Measurements from ENCODE around the gene TNFSF13B. TPM values are rescaled to one million over a fixed set of nuclear protein-coding genes. Genes with fewer than 3 reads are reported as not detected.

Gene TNFSF13B
- 0.74 and 2.5 TPM in 2 replicates for total RNA-seq

DNA sequence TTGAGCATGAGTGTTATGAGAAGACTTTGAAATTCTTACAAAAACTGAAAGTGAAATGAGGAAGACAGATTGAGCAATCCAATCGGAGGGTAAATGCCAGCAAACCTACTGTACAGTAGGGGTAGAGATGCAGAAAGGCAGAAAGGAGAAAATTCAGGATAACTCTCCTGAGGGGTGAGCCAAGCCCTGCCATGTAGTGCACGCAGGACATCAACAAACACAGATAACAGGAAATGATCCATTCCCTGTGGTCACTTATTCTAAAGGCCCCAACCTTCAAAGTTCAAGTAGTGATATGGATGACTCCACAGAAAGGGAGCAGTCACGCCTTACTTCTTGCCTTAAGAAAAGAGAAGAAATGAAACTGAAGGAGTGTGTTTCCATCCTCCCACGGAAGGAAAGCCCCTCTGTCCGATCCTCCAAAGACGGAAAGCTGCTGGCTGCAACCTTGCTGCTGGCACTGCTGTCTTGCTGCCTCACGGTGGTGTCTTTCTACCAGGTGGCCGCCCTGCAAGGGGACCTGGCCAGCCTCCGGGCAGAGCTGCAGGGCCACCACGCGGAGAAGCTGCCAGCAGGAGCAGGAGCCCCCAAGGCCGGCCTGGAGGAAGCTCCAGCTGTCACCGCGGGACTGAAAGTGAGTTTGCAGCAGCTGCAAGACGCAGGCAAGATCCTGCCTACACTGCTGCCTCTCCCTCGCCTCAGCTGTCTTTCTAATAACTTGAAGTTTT is at the start of gene TNFSF13B:
TSS of gene TNFSF13B (plus strand) at position 118 of the 728 bp plus-strand sequence. CDS start at position 296, 178 bp downstream.

Other genes starting within 250 kb of the TNFSF13B start
- gene LIG4, start 54.2 kb upstream of the TNFSF13B start, total RNA-seq = 4.8 and 5.5 TPM in 2 replicates
- gene ABHD13, start 51.3 kb upstream of the TNFSF13B start, total RNA-seq = 3.7 and 4.4 TPM in 2 replicates